Mucosa of descending colon (tissue), 3 donors: ENCODE measurements around the gene JSRP1. TPM values are rescaled to one million over a fixed set of nuclear protein-coding genes. Genes with fewer than 3 reads are reported as not detected.
A peak's percentile ranks its signal among the peaks of the same experiment; 100 is the strongest.

Source experiments
- ATAC-seq: fragments of 200-7000 bp; cut with Tn5 transposase; one replicate; pipeline ENCODE4 v1.9.1; 2020; ENCODE audit warnings: mild to moderate bottlenecking, moderate library complexity
- DNase-seq, 3 donors: peaks; one replicate each; pipeline ENCODE4 v3.0.0-alpha.2; 2020
- H3K36me3 ChIP-seq: fragments of 200-600 bp; one replicate; pipeline ENCODE4 v1.8.0; 2021; ENCODE audit warnings: low read depth, mild to moderate bottlenecking
- H3K4me1 ChIP-seq: fragments of 200-600 bp; one replicate; pipeline ENCODE4 v1.8.0; 2021; ENCODE audit warnings: low read depth, mild to moderate bottlenecking
- H3K4me3 ChIP-seq: fragments of 200-600 bp; one replicate; pipeline ENCODE4 v1.8.0; 2021; ENCODE audit warnings: mild to moderate bottlenecking
- H3K9me3 ChIP-seq: fragments of 200-600 bp; one replicate; pipeline ENCODE4 v1.8.0; 2021; ENCODE audit warnings: mild to moderate bottlenecking
- CTCF ChIP-seq: fragments of 200-600 bp; IDR thresholded peaks from one replicate; pipeline ENCODE4 v1.8.0; 2022; ENCODE audit warnings: antibody characterized with exemption, mild to moderate bottlenecking
- intact Hi-C, 2 donors: fragments of 100-400 bp; cut with DNase I in 1 of 2; cut with micrococcal nuclease in 1 of 2; formaldehyde crosslinking; loops; one replicate each; pipeline versions ENCODE4 v1.11.0 to v1.11.1; 2022; cut with DNase I, micrococcal nuclease
- total RNA-seq, 3 donors: library from RNA; stranded (reverse); fragmentation: NEBNext Ultra II Directional in 2 of 3; extraction: Animal tissue kit (Norgen Biotek cat#: 25700) in 2 of 3; gene quantifications; one replicate each; pipeline versions ENCODE4 v1.2.1 to v1.2.4, GENCODE V29; 2021 to 2023
- donor health status: DM: no; HTN: no; CAD: no; lungs with moderate emphysema.
- donor health status: DM: no; HTN: no; CAD: no.
- donor health status: DM: no; HTN: yes; CAD: no.

JSRP1 gene
- total RNA-seq, 3 donors from 2014 or later: 0.38 to 2.4 (median 0.87) TPM

- intact Hi-C loops: no loop called here
- Histone ChIP-seq H3K4me1 (peaks cover 16% of the 10 kb centered on the region), H3K4me3 (no peak overlapping the region), H3K9me3 (no peaks in the 10 kb centered on the region), H3K36me3 (peaks cover 23% of the 10 kb centered on the region)
- TF ChIP-seq CTCF: no peak
- no peak for ATAC-seq
- DNase-seq: no peak
Measured at GRCh38 chr19:2216361-2217225, 39.6 kb downstream of the JSRP1 start.

DNA sequence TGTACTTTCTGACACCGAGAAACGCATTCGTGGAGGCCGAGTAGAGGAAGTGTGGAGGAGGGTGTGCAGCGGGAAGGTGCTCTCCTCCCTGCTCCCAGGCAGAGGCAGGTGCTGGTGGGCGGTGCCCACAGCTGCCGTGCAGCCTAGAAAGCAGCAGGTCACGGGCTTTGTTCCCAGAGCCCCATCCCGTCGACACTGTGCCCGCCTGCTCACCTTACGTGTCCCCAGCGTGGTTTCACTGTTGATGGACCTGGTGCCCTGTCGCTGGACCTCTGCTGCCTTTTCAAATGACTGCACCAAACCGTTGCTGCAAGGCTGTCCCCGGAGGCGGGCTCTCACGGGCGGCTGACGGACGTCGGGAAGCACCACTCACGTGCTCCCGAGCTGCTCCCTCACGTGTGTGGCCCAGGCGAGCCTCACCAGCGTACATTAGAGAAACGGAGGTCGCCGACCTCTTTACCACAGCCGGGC lies 40.9 kb downstream of the JSRP1 start:
- H3K4me1 ChIP-seq: peaks cover 20% of the 10 kb centered on the region
- H3K9me3 ChIP-seq: no peaks in the 10 kb centered on the region
- no peak overlapping the region for H3K4me3 ChIP-seq
- peaks cover 25% of the 10 kb centered on the region for H3K36me3 ChIP-seq
- DNase-seq (no peak), ATAC-seq (no peak)
- intact Hi-C loops: no loop called here
- TF ChIP-seq CTCF: no peak

GRCh38 chr19:2214251-2214650 lies 42.0 kb downstream of the JSRP1 start:
- ATAC-seq (no peak), DNase-seq (no peak)
- no peaks in the 10 kb centered on the region for H3K9me3 ChIP-seq
- intact Hi-C loops: no loop called here
- H3K36me3 ChIP-seq: peaks cover 24% of the 10 kb centered on the region
- H3K4me3 ChIP-seq: no peak overlapping the region
- TF ChIP-seq CTCF: no peak
- peaks cover 20% of the 10 kb centered on the region for H3K4me1 ChIP-seq

DNA sequence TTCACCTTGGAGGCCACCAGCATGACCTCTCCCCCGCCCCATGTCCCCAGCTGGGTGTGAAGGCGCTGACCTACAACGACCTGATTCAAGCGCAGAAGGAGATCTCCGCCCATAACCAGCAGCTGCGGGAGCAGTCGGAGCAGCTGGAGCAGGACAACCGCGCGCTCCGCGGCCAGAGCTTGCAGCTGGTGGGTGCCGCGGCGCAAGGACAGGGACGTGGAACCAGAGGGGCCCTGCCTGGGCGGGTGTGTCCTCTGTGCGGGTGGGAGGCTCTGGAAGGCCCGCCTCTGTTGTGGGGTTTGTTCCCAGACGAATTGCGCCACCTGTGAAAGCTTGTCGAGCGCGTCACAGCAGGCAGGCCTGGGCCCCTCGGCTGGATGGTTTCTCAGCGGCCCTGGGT lies 42.4 kb downstream of the JSRP1 start:
- peak in 1 of 3 donors; percentile 21 for DNase-seq
- ATAC-seq: peak; percentile 30
- no peak for TF ChIP-seq CTCF
- Histone ChIP-seq H3K4me1 (peaks cover 20% of the 10 kb centered on the region), H3K36me3 (peaks cover 24% of the 10 kb centered on the region), H3K4me3 (no peak overlapping the region), H3K9me3 (no peaks in the 10 kb centered on the region)
- intact Hi-C loops: no loop called here

GRCh38 chr19:2212861-2213711 lies 43.1 kb downstream of the JSRP1 start:
- DNase-seq: peak; percentile 86 to 89 (median 87)
- H3K4me3 ChIP-seq: no peak overlapping the region

More at GRCh38 chr19:2212861-2213711, 43.1 kb downstream of the JSRP1 start:
- TF ChIP-seq CTCF: no peak
- peaks cover 24% of the 10 kb centered on the region for H3K36me3 ChIP-seq
- intact Hi-C loops: no loop called here
- no peaks in the 10 kb centered on the region for H3K9me3 ChIP-seq
- peak; percentile 95 for ATAC-seq
- peaks cover 20% of the 10 kb centered on the region for H3K4me1 ChIP-seq
